Measurements from ENCODE around the gene CUL5. TPM values are rescaled to one million over a fixed set of nuclear protein-coding genes. Genes with fewer than 3 reads are reported as not detected.

The CUL5 gene
- total RNA-seq, 1 experiment from 2014 or later, result 37.7 TPM

DNA sequence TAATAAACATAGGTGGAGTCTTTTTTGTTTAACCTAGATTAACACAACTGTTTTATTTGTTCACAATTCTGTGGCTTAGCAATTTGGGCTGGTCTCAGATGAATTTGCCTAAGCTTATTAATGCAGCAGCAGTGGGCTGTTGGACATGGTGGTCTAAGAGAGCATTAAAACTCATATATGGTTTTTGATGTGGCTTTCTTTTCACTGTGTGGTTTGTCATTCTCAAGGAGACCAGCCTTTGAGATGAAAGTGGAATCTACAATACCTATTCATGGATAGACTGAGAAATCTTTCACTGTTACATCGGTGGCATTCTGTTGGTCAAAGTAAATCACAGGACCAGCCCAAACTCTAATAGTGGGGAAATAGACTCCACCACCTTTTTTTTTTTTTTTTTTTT is 39.6 kb downstream of the CUL5 start:
- Histone ChIP-seq H3K27ac (ENCODE audit: insufficient read length, low read depth, low read length) (no peak overlapping the region), H3K79me2 (ENCODE audit: insufficient read depth, low read length) (no peaks in the 10 kb centered on the region), H2BK12ac (ENCODE audit: insufficient read length, low read depth, low read length) (no peak overlapping the region), H2AK5ac (ENCODE audit: insufficient read length, low read length) (no peak overlapping the region), H2AFZ (ENCODE audit: low read length) (no peak overlapping the region), H2BK15ac (ENCODE audit: low read depth, low read length) (no peak overlapping the region), H3T11ph (ENCODE audit: low read length) (no peak overlapping the region), H3K4me2 (ENCODE audit: insufficient read depth, insufficient read length, low read length) (no peak overlapping the region), H4K8ac (replicated peaks; ENCODE audit: insufficient read length, low read depth, low read length) (no peak overlapping the region), H3K23ac (ENCODE audit: insufficient read length, low read depth, low read length) (no peak overlapping the region), H3K18ac (ENCODE audit: insufficient read length, low read depth, low read length) (no peak overlapping the region), H2BK5ac (ENCODE audit: insufficient read length, low read length) (no peak overlapping the region), H4K5ac (ENCODE audit: insufficient read length, low read depth, low read length) (no peak overlapping the region), H3K4ac (ENCODE audit: low read depth, low read length) (no peak overlapping the region), H3K56ac (ENCODE audit: insufficient read length, low read depth, low read length) (no peak overlapping the region), H3K27me3 (ENCODE audit: insufficient read depth, low read length) (no peaks in the 10 kb centered on the region), H4K91ac (ENCODE audit: insufficient read length, low read depth, low read length) (no peak overlapping the region), H3K9me3 (ENCODE audit: control insufficient read depth, low read depth, low read length) (no peaks in the 10 kb centered on the region), H3K23me2 (ENCODE audit: insufficient read length, low read depth, low read length, poor library complexity, severe bottlenecking) (no peaks in the 10 kb centered on the region), H4K20me1 (ENCODE audit: control insufficient read depth, insufficient read depth, insufficient read length) (no peaks in the 10 kb centered on the region), H2BK20ac (ENCODE audit: low read depth, low read length, poor library complexity, severe bottlenecking) (no peak overlapping the region), H2BK120ac (ENCODE audit: low read depth, low read length, poor library complexity, severe bottlenecking) (no peak overlapping the region), H3K14ac (ENCODE audit: insufficient read depth, low read length) (no peak overlapping the region), H3K4me1 (ENCODE audit: insufficient read depth, low read length) (no peaks in the 10 kb centered on the region), H3K79me1 (ENCODE audit: insufficient read depth, low read depth, low read length, poor library complexity, severe bottlenecking) (no peaks in the 10 kb centered on the region), H3K9ac (ENCODE audit: extremely low read depth, insufficient read length, low read length) (no peak overlapping the region)
- no CpG with 5 or more reads among the region's 1 CpG for WGBS (ENCODE audit: extremely low coverage, insufficient read length, low lambda C conversion rate)
- Mint-ChIP-seq H3K9me3 (no peaks in the 10 kb centered on the region), H3K36me3 (ENCODE audit: insufficient read depth in 1 of 3, low read depth in 3 of 3) (peaks cover 3 to 30% (median 17%) of the 10 kb centered on the region in 3 experiments; a peak in 6 of 7 replicates), H3K4me1 (no peaks in the 10 kb centered on the region), H3K27me3 (ENCODE audit: low read depth) (no peaks in the 10 kb centered on the region), H3K27ac (no peak overlapping the region), H3K4me3 (no peak overlapping the region)
- TF ChIP-seq, protein P1, sequence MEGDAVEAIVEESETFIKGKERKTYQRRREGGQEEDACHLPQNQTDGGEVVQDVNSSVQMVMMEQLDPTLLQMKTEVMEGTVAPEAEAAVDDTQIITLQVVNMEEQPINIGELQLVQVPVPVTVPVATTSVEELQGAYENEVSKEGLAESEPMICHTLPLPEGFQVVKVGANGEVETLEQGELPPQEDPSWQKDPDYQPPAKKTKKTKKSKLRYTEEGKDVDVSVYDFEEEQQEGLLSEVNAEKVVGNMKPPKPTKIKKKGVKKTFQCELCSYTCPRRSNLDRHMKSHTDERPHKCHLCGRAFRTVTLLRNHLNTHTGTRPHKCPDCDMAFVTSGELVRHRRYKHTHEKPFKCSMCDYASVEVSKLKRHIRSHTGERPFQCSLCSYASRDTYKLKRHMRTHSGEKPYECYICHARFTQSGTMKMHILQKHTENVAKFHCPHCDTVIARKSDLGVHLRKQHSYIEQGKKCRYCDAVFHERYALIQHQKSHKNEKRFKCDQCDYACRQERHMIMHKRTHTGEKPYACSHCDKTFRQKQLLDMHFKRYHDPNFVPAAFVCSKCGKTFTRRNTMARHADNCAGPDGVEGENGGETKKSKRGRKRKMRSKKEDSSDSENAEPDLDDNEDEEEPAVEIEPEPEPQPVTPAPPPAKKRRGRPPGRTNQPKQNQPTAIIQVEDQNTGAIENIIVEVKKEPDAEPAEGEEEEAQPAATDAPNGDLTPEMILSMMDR (conservative IDR thresholded peaks at IDR 0.05), result no peak
- no peak for DNase-seq
